Measurements from ENCODE around the gene KRT4. TPM values are rescaled to one million over a fixed set of nuclear protein-coding genes. Genes with fewer than 3 reads are reported as not detected.

KRT4 gene
- total and polyA plus RNA-seq, 7 donors: 0.86 to 18.6 TPM; not detected in 5

DNA sequence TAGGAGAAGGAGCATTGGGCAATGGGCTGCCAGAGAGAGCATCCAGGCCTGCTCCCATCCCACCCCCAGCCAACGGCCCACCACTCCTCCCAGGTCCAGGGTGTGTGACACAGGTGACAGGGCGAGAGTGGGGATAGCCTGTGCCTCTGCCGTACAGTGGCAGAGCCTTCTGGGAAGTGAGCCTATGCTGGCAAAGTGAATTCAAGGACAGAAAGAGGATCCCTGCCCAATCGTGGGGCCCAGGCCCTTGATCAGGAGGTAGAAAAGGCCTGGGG lies 20.7 kb upstream of the KRT4 start:
- no peak for DNase-seq

GRCh38 chr12:52833922-52834726 lies 20.2 kb upstream of the KRT4 start, which contains the start of gene KRT79:
Gene KRT79, minus strand, starts transcription at chr12:52834311. Its CDS starts 51 bp downstream, at chr12:52834260.
- Histone ChIP-seq H3K36me3 (no peaks in the 10 kb centered on the region), H3K4me1 (no peaks in the 10 kb centered on the region), H3K27ac (no peak within 1 kb of the TSS), H3K4me3 (no peak within 1 kb of the TSS), H3K27me3 (no peaks in the 10 kb centered on the region), H3K9me3 (no peaks in the 10 kb centered on the region)
- no peak for DNase-seq
- TF ChIP-seq CTCF (IDR thresholded peaks at IDR 0.05): no peak
- no peak for TF ChIP-seq POLR2AphosphoS5 (IDR thresholded peaks at IDR 0.05)
- no peak for TF ChIP-seq EP300 (IDR thresholded peaks at IDR 0.05)
- TF ChIP-seq POLR2A (IDR thresholded peaks at IDR 0.05): no peak
- intact Hi-C loops (cut with DNase I): no loop called here
- 82 to 86% methylated on average over 22 of the region's 22 CpGs for WGBS, 2 donors

More for the DNA sequence above, 20.7 kb upstream of the KRT4 start:
- H3K9me3 ChIP-seq: no peaks in the 10 kb centered on the region
- WGBS, 2 donors: 58 to 77% methylated on average over 4 of the region's 4 CpGs
- H3K4me3 ChIP-seq: no peak overlapping the region
- H3K27me3 ChIP-seq: no peaks in the 10 kb centered on the region
- H3K4me1 ChIP-seq: no peaks in the 10 kb centered on the region
- no peaks in the 10 kb centered on the region for H3K36me3 ChIP-seq
- H3K27ac ChIP-seq: no peak overlapping the region
- intact Hi-C loops (cut with DNase I): no loop called here
- TF ChIP-seq POLR2AphosphoS5 (IDR thresholded peaks at IDR 0.05) (no peak), EP300 (IDR thresholded peaks at IDR 0.05) (no peak), POLR2A (IDR thresholded peaks at IDR 0.05) (no peak), CTCF (IDR thresholded peaks at IDR 0.05) (no peak)

GRCh38 chr12:52832985-52833905 lies 19.3 kb upstream of the KRT4 start:
- DNase-seq: no peak
- no peaks in the 10 kb centered on the region for H3K4me1 ChIP-seq
- TF ChIP-seq CTCF (IDR thresholded peaks at IDR 0.05): no peak
- no peak for TF ChIP-seq POLR2AphosphoS5 (IDR thresholded peaks at IDR 0.05)
- no peak for TF ChIP-seq EP300 (IDR thresholded peaks at IDR 0.05)
- no peak for TF ChIP-seq POLR2A (IDR thresholded peaks at IDR 0.05)
- no peaks in the 10 kb centered on the region for H3K27me3 ChIP-seq
- no peaks in the 10 kb centered on the region for H3K9me3 ChIP-seq
- H3K36me3 ChIP-seq: no peaks in the 10 kb centered on the region
- intact Hi-C loops (cut with DNase I): no loop called here
- WGBS, 2 donors: 88 to 90% methylated on average over 20 of the region's 20 CpGs
- no peak overlapping the region for H3K4me3 ChIP-seq
- no peak overlapping the region for H3K27ac ChIP-seq

DNA sequence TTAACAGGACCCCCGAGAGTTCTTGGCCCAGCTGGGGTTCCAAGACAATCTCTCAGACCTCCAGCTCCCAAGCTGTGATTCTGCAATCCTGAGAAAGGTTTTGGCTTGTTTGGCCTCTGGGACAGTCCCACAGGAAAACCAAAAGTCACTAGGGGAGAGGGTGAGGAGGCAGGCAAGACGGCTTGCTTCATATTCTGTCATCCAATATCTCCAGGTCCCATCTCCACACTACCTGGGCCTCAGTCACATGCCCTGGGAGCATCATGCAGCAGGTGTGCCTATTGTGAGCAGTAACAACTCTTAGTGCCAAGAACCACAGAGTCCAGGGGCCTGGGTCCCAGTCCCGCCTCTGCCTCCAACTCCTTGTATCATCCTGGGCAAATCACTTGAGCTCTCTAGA lies 18.5 kb upstream of the KRT4 start:
- H3K4me3 ChIP-seq: no peak overlapping the region
- DNase-seq: no peak
- H3K36me3 ChIP-seq: no peaks in the 10 kb centered on the region
- H3K9me3 ChIP-seq: no peaks in the 10 kb centered on the region
- intact Hi-C loops (cut with DNase I): no loop called here
- no peaks in the 10 kb centered on the region for H3K4me1 ChIP-seq
- no peak overlapping the region for H3K27ac ChIP-seq
- 69 to 80% methylated on average over 3 of the region's 3 CpGs for whole genome bisulfite sequencing, 2 donors
- no peak for TF ChIP-seq POLR2A (IDR thresholded peaks at IDR 0.05)
- H3K27me3 ChIP-seq: no peaks in the 10 kb centered on the region

- no peak overlapping the region for H3K4me3 ChIP-seq
- 83 to 89% methylated on average over 7 of the region's 7 CpGs for WGBS, 2 donors
- no peak for DNase-seq
- H3K9me3 ChIP-seq: no peaks in the 10 kb centered on the region
- H3K4me1 ChIP-seq: no peaks in the 10 kb centered on the region
- no peak for TF ChIP-seq EP300 (IDR thresholded peaks at IDR 0.05)
- intact Hi-C loops (cut with DNase I): no loop called here
- no peaks in the 10 kb centered on the region for H3K36me3 ChIP-seq
- no peaks in the 10 kb centered on the region for H3K27me3 ChIP-seq
- H3K27ac ChIP-seq: no peak overlapping the region
These were observed 17.3 kb upstream of the KRT4 start for GRCh38 chr12:52831251-52831650.
